Measurements from ENCODE around the gene KIAA0825. TPM values are rescaled to one million over a fixed set of nuclear protein-coding genes. Genes with fewer than 3 reads are reported as not detected.

The KIAA0825 gene
- total RNA-seq, 1 experiment from 2014 or later, result 1.9 TPM

- no peaks in the 10 kb centered on the region for H3K4me1 ChIP-seq (replicated peaks; ENCODE audit: insufficient read depth)
- H3K27me3 ChIP-seq (ENCODE audit: insufficient read depth, low read depth), result no peaks in the 10 kb centered on the region
- no peaks in the 10 kb centered on the region for H3K9me3 ChIP-seq (ENCODE audit: insufficient read depth, low read depth)
- H3K36me3 ChIP-seq (ENCODE audit: low read depth), result no peaks in the 10 kb centered on the region
- H3K4me2 ChIP-seq, result no peak overlapping the region
- no peak for DNase-seq
- ChIA-PET CTCF (no interaction called here), POLR2A (ENCODE audit: unreplicated experiment) (no interaction called here)
- no peak overlapping the region for H3K4me3 ChIP-seq
- no peaks in the 10 kb centered on the region for H3K79me2 ChIP-seq (ENCODE audit: low read depth)
- no peaks in the 10 kb centered on the region for H3K9me2 ChIP-seq (ENCODE audit: insufficient read depth)
- TF ChIP-seq, protein P1, sequence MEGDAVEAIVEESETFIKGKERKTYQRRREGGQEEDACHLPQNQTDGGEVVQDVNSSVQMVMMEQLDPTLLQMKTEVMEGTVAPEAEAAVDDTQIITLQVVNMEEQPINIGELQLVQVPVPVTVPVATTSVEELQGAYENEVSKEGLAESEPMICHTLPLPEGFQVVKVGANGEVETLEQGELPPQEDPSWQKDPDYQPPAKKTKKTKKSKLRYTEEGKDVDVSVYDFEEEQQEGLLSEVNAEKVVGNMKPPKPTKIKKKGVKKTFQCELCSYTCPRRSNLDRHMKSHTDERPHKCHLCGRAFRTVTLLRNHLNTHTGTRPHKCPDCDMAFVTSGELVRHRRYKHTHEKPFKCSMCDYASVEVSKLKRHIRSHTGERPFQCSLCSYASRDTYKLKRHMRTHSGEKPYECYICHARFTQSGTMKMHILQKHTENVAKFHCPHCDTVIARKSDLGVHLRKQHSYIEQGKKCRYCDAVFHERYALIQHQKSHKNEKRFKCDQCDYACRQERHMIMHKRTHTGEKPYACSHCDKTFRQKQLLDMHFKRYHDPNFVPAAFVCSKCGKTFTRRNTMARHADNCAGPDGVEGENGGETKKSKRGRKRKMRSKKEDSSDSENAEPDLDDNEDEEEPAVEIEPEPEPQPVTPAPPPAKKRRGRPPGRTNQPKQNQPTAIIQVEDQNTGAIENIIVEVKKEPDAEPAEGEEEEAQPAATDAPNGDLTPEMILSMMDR (conservative IDR thresholded peaks at IDR 0.05), result no peak
- TF ChIP-seq EZH2 (IDR thresholded peaks at IDR 0.05; ENCODE audit: low read depth), result no peak
- H4K20me1 ChIP-seq (ENCODE audit: insufficient read depth), result no peaks in the 10 kb centered on the region
- intact Hi-C loops (cut with micrococcal nuclease; ENCODE audit: unreplicated experiment), result no loop called here
- BruUV-seq (replicated peaks), result no TSS peak
- no peaks in the 10 kb centered on the region for H3F3A ChIP-seq (ENCODE audit: insufficient read depth, low read depth)
- no peak overlapping the region for H3K27ac ChIP-seq
- H2AFZ ChIP-seq, result no peak overlapping the region
Observed at GRCh38 chr5:94281236-94281801, 337.1 kb downstream of the KIAA0825 start.

DNA sequence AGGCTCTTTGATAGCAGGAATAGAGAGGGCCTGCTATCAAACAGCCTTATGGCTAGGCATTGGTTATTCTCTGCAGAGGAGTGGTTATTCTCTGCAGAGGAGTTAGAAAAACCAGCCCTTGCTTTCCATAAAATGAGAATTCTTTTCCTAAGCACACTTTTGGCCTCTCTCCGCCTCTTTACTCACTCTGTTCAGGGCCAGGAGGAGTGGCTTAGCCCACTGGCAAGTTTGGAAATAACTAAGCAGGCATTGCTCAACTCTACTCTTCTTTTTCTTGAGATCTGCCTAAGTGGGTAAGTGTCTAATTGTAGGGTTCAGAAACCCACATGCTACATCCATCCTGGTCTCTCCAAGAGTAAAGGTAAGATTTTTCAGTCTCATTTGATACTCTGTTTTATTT is 341.7 kb downstream of the KIAA0825 start:
- Histone ChIP-seq H3K9me2 (ENCODE audit: insufficient read depth) (no peaks in the 10 kb centered on the region), H3K4me1 (replicated peaks; ENCODE audit: insufficient read depth) (no peaks in the 10 kb centered on the region), H3K4me2 (no peak overlapping the region), H3K27me3 (ENCODE audit: insufficient read depth, low read depth) (no peaks in the 10 kb centered on the region), H3K4me3 (no peak overlapping the region), H3F3A (ENCODE audit: insufficient read depth, low read depth) (no peaks in the 10 kb centered on the region), H3K9me3 (ENCODE audit: insufficient read depth, low read depth) (no peaks in the 10 kb centered on the region), H3K27ac (no peak overlapping the region), H3K36me3 (ENCODE audit: low read depth) (no peaks in the 10 kb centered on the region), H3K79me2 (ENCODE audit: low read depth) (no peaks in the 10 kb centered on the region), H2AFZ (no peak overlapping the region), H4K20me1 (ENCODE audit: insufficient read depth) (no peaks in the 10 kb centered on the region)
- BruUV-seq (replicated peaks), result no TSS peak
- POLR2A ChIA-PET (ENCODE audit: unreplicated experiment), result no interaction called here
- TF ChIP-seq EZH2 (IDR thresholded peaks at IDR 0.05; ENCODE audit: low read depth), result no peak
- TF ChIP-seq, protein P1 (conservative IDR thresholded peaks at IDR 0.05), result no peak
- intact Hi-C loops (cut with micrococcal nuclease; ENCODE audit: unreplicated experiment), result no loop called here
- DNase-seq, result no peak
- CTCF ChIA-PET, result no interaction called here

DNA sequence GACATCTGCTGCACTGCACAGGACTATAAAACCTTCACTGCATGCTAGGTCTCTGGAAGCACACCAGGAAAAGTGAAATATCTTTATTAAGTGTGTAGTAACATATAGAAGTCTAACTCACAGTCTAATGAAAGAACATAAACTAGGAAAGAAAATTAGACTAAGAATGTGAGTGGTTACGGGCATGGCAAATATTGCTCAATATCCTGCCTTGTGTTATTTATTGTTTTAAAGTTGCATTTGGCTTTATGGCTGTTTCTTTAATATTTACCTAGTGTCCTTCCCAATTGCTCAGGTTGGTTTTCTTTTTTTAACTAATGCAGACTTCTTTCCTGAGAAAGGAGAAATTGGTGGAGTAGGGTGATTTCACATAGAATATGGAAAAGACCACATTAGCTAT is 342.4 kb downstream of the KIAA0825 start:
- POLR2A ChIA-PET (ENCODE audit: unreplicated experiment), result no interaction called here
- Histone ChIP-seq H3K4me1 (replicated peaks; ENCODE audit: insufficient read depth) (no peaks in the 10 kb centered on the region), H3K36me3 (ENCODE audit: low read depth) (no peaks in the 10 kb centered on the region), H3F3A (ENCODE audit: insufficient read depth, low read depth) (no peaks in the 10 kb centered on the region), H3K79me2 (ENCODE audit: low read depth) (no peaks in the 10 kb centered on the region), H4K20me1 (ENCODE audit: insufficient read depth) (no peaks in the 10 kb centered on the region), H2AFZ (no peak overlapping the region), H3K4me2 (no peak overlapping the region), H3K4me3 (no peak overlapping the region), H3K27me3 (ENCODE audit: insufficient read depth, low read depth) (no peaks in the 10 kb centered on the region), H3K27ac (no peak overlapping the region), H3K9me2 (ENCODE audit: insufficient read depth) (no peaks in the 10 kb centered on the region), H3K9me3 (ENCODE audit: insufficient read depth, low read depth) (no peaks in the 10 kb centered on the region)
- intact Hi-C loops (cut with micrococcal nuclease; ENCODE audit: unreplicated experiment), result no loop called here
- DNase-seq, result no peak
- TF ChIP-seq EZH2 (IDR thresholded peaks at IDR 0.05; ENCODE audit: low read depth), result no peak
- TF ChIP-seq, protein P1 (conservative IDR thresholded peaks at IDR 0.05), result no peak
- BruUV-seq (replicated peaks), result no TSS peak
- CTCF ChIA-PET, result no interaction called here
